DND-41 (cell line): Measurements from ENCODE around the gene RFESD.

Source experiments
- CTCF ChIP-seq: IDR thresholded peaks from 2 replicates; pipeline ENCODE4 v1.5.1; 2012; ENCODE audit warnings: borderline replicate concordance, low read length, moderate library complexity, mild to moderate bottlenecking; ENCODE audit not compliant: poor library complexity, severe bottlenecking; ENCODE audit errors: extremely low read depth
- EZH2 ChIP-seq: IDR thresholded peaks from 3 replicates; pipeline ENCODE4 v1.6.1; 2012; ENCODE audit warnings: borderline replicate concordance, low read depth, mild to moderate bottlenecking, moderate library complexity, low read length, inconsistent platforms; ENCODE audit not compliant: severe bottlenecking

GRCh38 chr5:95662946-95663345, 16.4 kb downstream of the RFESD start:
- TF ChIP-seq CTCF (no peak), EZH2 (no peak)
